Measurements from ENCODE around the gene MOV10. TPM values are rescaled to one million over a fixed set of nuclear protein-coding genes. Genes with fewer than 3 reads are reported as not detected.

The MOV10 gene
- total and polyA plus RNA-seq, 10 of the 15 experiments (the other 5 are each of a cell fraction or from before 2014, with no cell fraction given) = 21.0 to 80.3 (median 49.8) TPM

- DNase-seq (ENCODE audit: low read depth, low spot score) (no peak), FAIRE-seq (no peak), ATAC-seq (no peak)
- Histone ChIP-seq H3K27me3 (replicated peaks in 1 of 2; ENCODE audit: control insufficient read depth in 2 of 2, insufficient read depth in 2 of 2, low read length in 1 of 2) (no peaks in the 10 kb centered on the region), H3K4me3 (no peak overlapping the region), H3K36me3 (ENCODE audit: control insufficient read depth in 2 of 2, insufficient read depth in 2 of 2, low read length in 1 of 2) (peaks cover 1 to 22% of the 10 kb centered on the region in 2 experiments), H3K4me1 (ENCODE audit: control insufficient read depth, insufficient read depth, low read length) (no peaks in the 10 kb centered on the region; the same call in 1 of the 2 replicates), H4K20me1 (ENCODE audit: control insufficient read depth, insufficient read depth) (peaks cover 4% of the 10 kb centered on the region; the same call in 1 of the 2 replicates), H3K9me3 (replicated peaks; ENCODE audit: control insufficient read depth, insufficient read depth, low read length) (no peaks in the 10 kb centered on the region), H3K79me2 (ENCODE audit: control insufficient read depth, insufficient read depth, low read length) (peaks cover 59% of the 10 kb centered on the region), H3K27ac (ENCODE audit: control insufficient read depth, insufficient read depth) (no peak overlapping the region), H3K4me2 (ENCODE audit: control insufficient read depth, insufficient read depth) (no peak overlapping the region), H3K9ac (ENCODE audit: control insufficient read depth, insufficient read depth, low read length) (no peak overlapping the region), H2AFZ (ENCODE audit: control insufficient read depth, low read depth, low read length) (no peak overlapping the region)
- CTCF ChIA-PET = interaction anchor here (1.5 to 1.6 kb wide), 2 partner anchors 27 to 54 kb away, joined by 4 to 6 read pairs; no protein-coding TSS in a partner anchor
- RAD21 ChIA-PET (ENCODE audit: unreplicated experiment) = no interaction called here
- POLR2A ChIA-PET = interaction anchor here (0.7 kb wide), 2 partner anchors 252 to 1411 kb away, joined by 3 to 6 read pairs; no protein-coding TSS in a partner anchor
- 97% methylated on average over 4 of the region's 4 CpGs for WGBS (ENCODE audit: insufficient coverage, insufficient replicate concordance, low lambda C conversion rate, missing lambda C conversion rate)
- SMC1A ChIA-PET (ENCODE audit: uncharacterized antibody, unreplicated experiment) = interaction anchor here (1.9 to 2.3 kb wide), 2 partner anchors 15 to 18 kb away, joined by 5 to 8 read pairs; no protein-coding TSS in a partner anchor
- no peak for TF ChIP-seq ZNF207 (IDR thresholded peaks at IDR 0.05; ENCODE audit: borderline replicate concordance)
- TF ChIP-seq CTCF (IDR thresholded peaks at IDR 0.05 in 2 of 3, conservative IDR thresholded peaks at IDR 0.05 in 1 of 3; ENCODE audit: control insufficient read depth in 2 of 3, extremely low read depth in 1 of 3, insufficient read depth in 1 of 3, low read depth in 3 of 3, low read length in 3 of 3) = no peak
- no peak for TF ChIP-seq SIX5 (IDR thresholded peaks at IDR 0.05; ENCODE audit: low read depth, low read length, severe bottlenecking)
- TF ChIP-seq TCF3 (IDR thresholded peaks at IDR 0.05; ENCODE audit: borderline replicate concordance, insufficient read depth, low read depth, low read length) = no peak
- TF ChIP-seq POLR2AphosphoS5 (IDR thresholded peaks at IDR 0.05; ENCODE audit: low read length) = no peak
- in situ Hi-C loops (cut with MboI) = no loop called here
- intact Hi-C loops (cut with micrococcal nuclease; ENCODE audit: unreplicated experiment) = no loop called here
- no TSS peak for BruUV-seq (replicated peaks)
Measured at GRCh38 chr1:112646225-112646624, 28.2 kb upstream of the MOV10 start.

Data from GM12878 (cell line).